HG02588 (cell line): ENCODE results near the gene LRBA.

ENCODE experiments used
- ATAC-seq: cut with Tn5 transposase; IDR thresholded peaks from one replicate; pipeline ENCODE4 v1.9.1; 2021; ENCODE audit warnings: mild to moderate bottlenecking, moderate library complexity; ENCODE audit not compliant: unreplicated experiment

Gene LRBA

GRCh38 chr4:150237110-150237872, 777.8 kb downstream of the LRBA start:
- no peak for ATAC-seq

GRCh38 chr4:150236626-150237025, 778.5 kb downstream of the LRBA start:
- no peak for ATAC-seq

- ATAC-seq = no peak
Measured at GRCh38 chr4:150235808-150236271, 779.2 kb downstream of the LRBA start.

- ATAC-seq = no peak
Measured at GRCh38 chr4:150235317-150235716, 779.8 kb downstream of the LRBA start.

- ATAC-seq = no peak
Measured at GRCh38 chr4:150234246-150234645, 780.8 kb downstream of the LRBA start.

GRCh38 chr4:150232029-150232428, 783.1 kb downstream of the LRBA start:
- ATAC-seq = no peak

- ATAC-seq = no peak
Measured at GRCh38 chr4:150231107-150231770, 783.8 kb downstream of the LRBA start.

- no peak for ATAC-seq
Measured at GRCh38 chr4:150230561-150230960, 784.5 kb downstream of the LRBA start.

GRCh38 chr4:150229520-150229919, 785.6 kb downstream of the LRBA start:
- ATAC-seq = no peak

- ATAC-seq = no peak
Measured at GRCh38 chr4:150224896-150225591, 790.0 kb downstream of the LRBA start.

- no peak for ATAC-seq
Measured at GRCh38 chr4:150219841-150220240, 795.2 kb downstream of the LRBA start.

- ATAC-seq = no peak
Measured at GRCh38 chr4:150218447-150218846, 796.6 kb downstream of the LRBA start.

GRCh38 chr4:150217808-150218207, 797.3 kb downstream of the LRBA start:
- ATAC-seq = no peak

GRCh38 chr4:150217192-150217591, 797.9 kb downstream of the LRBA start:
- no peak for ATAC-seq

- ATAC-seq = no peak
Measured at GRCh38 chr4:150216726-150217125, 798.4 kb downstream of the LRBA start.

- ATAC-seq = no peak
Measured at GRCh38 chr4:150215601-150216000, 799.5 kb downstream of the LRBA start.
